H1 (cell line): ENCODE data around the gene PIEZO1. TPM values are rescaled to one million over a fixed set of nuclear protein-coding genes. Genes with fewer than 3 reads are reported as not detected.

Source experiments
- CTCF ChIA-PET: fragments of 300-600 bp; sonication (Branson Sonifier 250); formaldehyde crosslinking; loops from one replicate; lab custom pipeline; 2021; ENCODE audit not compliant: partially characterized antibody; lab: Charles Lee
- POLR2A ChIA-PET: fragments of 300-600 bp; sonication (Branson Sonifier 250); formaldehyde crosslinking; loops from one replicate; lab custom pipeline; 2021; ENCODE audit warnings: inconsistent platforms; ENCODE audit not compliant: partially characterized antibody; lab: Charles Lee
- DNase-seq, 2 experiments: peaks; one replicate each; pipeline versions ENCODE4 v3.0.0 to v3.0.0-alpha.2; 2010 to 2022; ENCODE audit warnings: low spot score in 2 of 2, low read depth in 1 of 2, mixed read lengths in 1 of 2
- FAIRE-seq: peaks from 2 replicates; lab custom pipeline; 2011; peaks lifted over from hg19 to GRCh38; lab: Jason Lieb, UNC
- H2AFZ ChIP-seq: 2 replicates; pipeline ENCODE4 v1.8.1; 2012; ENCODE audit warnings: low read length, inconsistent platforms
- H2AK5ac ChIP-seq: 2 replicates; pipeline ENCODE4 v1.6.1; 2013; ENCODE audit warnings: low read depth, low read length
- H2BK120ac ChIP-seq: replicated peaks from 2 replicates; pipeline ENCODE3; 2013; ENCODE audit warnings: low read depth, low read length, inconsistent platforms
- H2BK12ac ChIP-seq: 2 replicates; pipeline ENCODE4 v1.6.1; 2013; ENCODE audit warnings: low read depth, low read length
- H2BK15ac ChIP-seq: 2 replicates; pipeline ENCODE4 v1.6.1; 2013; ENCODE audit warnings: low read length
- H2BK20ac ChIP-seq: 2 replicates; pipeline ENCODE4 v1.6.1; 2013; ENCODE audit warnings: low read length
- H2BK5ac ChIP-seq: 2 replicates; pipeline ENCODE4 v1.6.1; 2013; ENCODE audit warnings: low read depth, low read length
- H3K14ac ChIP-seq: 2 replicates; pipeline ENCODE4 v1.6.1; 2013; ENCODE audit warnings: inconsistent platforms; ENCODE audit not compliant: insufficient read length
- H3K18ac ChIP-seq: 2 replicates; pipeline ENCODE4 v1.6.1; 2013; ENCODE audit warnings: low read length; ENCODE audit errors: extremely low read depth
- H3K23ac ChIP-seq: 2 replicates; pipeline ENCODE4 v1.6.1; 2013; ENCODE audit warnings: inconsistent platforms; ENCODE audit not compliant: insufficient read length
- H3K23me2 ChIP-seq: 2 replicates; pipeline ENCODE4 v1.6.1; 2013; ENCODE audit warnings: low read depth, low read length
- H3K27ac ChIP-seq: 2 replicates; pipeline ENCODE4 v1.6.1; 2011; ENCODE audit warnings: low read depth, low read length, inconsistent platforms
- H3K27me3 ChIP-seq, 4 experiments: replicated peaks in 1 of 4; 1 replicate in 1 of 4; 2 replicates in 3 of 4; pipeline versions ENCODE4 v1.6.1 to v1.8.1; 2011 to 2013; ENCODE audit warnings: low read length in 3 of 4, mild to moderate bottlenecking in 3 of 4, inconsistent platforms in 2 of 4, mixed read lengths in 2 of 4, moderate library complexity in 1 of 4; ENCODE audit not compliant: control insufficient read depth in 3 of 4, insufficient read depth in 3 of 4; ENCODE audit errors: extremely low read depth in 1 of 4
- H3K36me3 ChIP-seq, 4 experiments: 2 replicates each; pipeline versions ENCODE4 v1.6.1 to v1.8.1; 2011 to 2013; ENCODE audit warnings: mild to moderate bottlenecking in 4 of 4, low read length in 3 of 4, moderate library complexity in 2 of 4, control low read depth in 1 of 4, inconsistent platforms in 1 of 4; ENCODE audit not compliant: insufficient read depth in 4 of 4, control insufficient read depth in 2 of 4
- H3K4ac ChIP-seq: replicated peaks from 2 replicates; pipeline ENCODE3; 2013; ENCODE audit warnings: low read length, low read depth, mixed read lengths, inconsistent platforms; ENCODE audit not compliant: insufficient read length
- H3K4me1 ChIP-seq, 4 experiments: replicated peaks in 1 of 4; 1 replicate in 1 of 4; 2 replicates in 3 of 4; pipeline versions ENCODE4 v1.6.1 to v1.8.1; 2011 to 2013; ENCODE audit warnings: low read length in 3 of 4, inconsistent platforms in 2 of 4, mixed read lengths in 1 of 4; ENCODE audit not compliant: insufficient read depth in 4 of 4, control insufficient read depth in 3 of 4
- H3K4me2 ChIP-seq, 2 experiments: 2 replicates each; pipeline versions ENCODE4 v1.6.1 to v1.8.1; 2011 to 2013; ENCODE audit warnings: low read depth in 2 of 2, low read length in 2 of 2, control low read depth in 1 of 2, inconsistent platforms in 1 of 2, mild to moderate bottlenecking in 1 of 2; ENCODE audit not compliant: insufficient read depth in 1 of 2
- H3K4me3 ChIP-seq, 4 experiments: fragments of 200-600, 300-600 bp in 1 of 4; sonication (generic), shearing (Covaris generic), sonication (Bioruptor Twin) in 1 of 4; 2 replicates each; pipeline versions ENCODE4 v1.5.1 to v1.8.1; 2011 to 2016; ENCODE audit warnings: low read length in 4 of 4, low read depth in 3 of 4, control low read depth in 2 of 4, inconsistent platforms in 2 of 4, mild to moderate bottlenecking in 2 of 4, mixed read lengths in 1 of 4, moderate library complexity in 1 of 4; ENCODE audit not compliant: insufficient read depth in 2 of 4; ENCODE audit errors: extremely low read depth in 1 of 4
- H3K56ac ChIP-seq: replicated peaks from 2 replicates; pipeline ENCODE3; 2013; ENCODE audit warnings: low read depth, mild to moderate bottlenecking, mixed read lengths, low read length, inconsistent platforms; ENCODE audit not compliant: insufficient read length
- H3K79me1 ChIP-seq: 2 replicates; pipeline ENCODE4 v1.6.1; 2013; ENCODE audit warnings: low read depth, low read length, control low read depth
- H3K79me2 ChIP-seq, 2 experiments: 2 replicates each; pipeline versions ENCODE4 v1.6.1 to v1.8.1; 2012 to 2013; ENCODE audit warnings: low read length in 2 of 2, mild to moderate bottlenecking in 2 of 2, inconsistent platforms in 1 of 2; ENCODE audit not compliant: insufficient read depth in 2 of 2, control insufficient read depth in 1 of 2
- H3K9ac ChIP-seq, 4 experiments: replicated peaks in 1 of 4; 1 replicate in 1 of 4; 2 replicates in 3 of 4; pipeline versions ENCODE4 v1.6.1 to v1.8.1; 2011 to 2013; ENCODE audit warnings: low read depth in 3 of 4, low read length in 3 of 4, control low read depth in 2 of 4, mild to moderate bottlenecking in 2 of 4, moderate library complexity in 2 of 4, inconsistent platforms in 1 of 4; ENCODE audit errors: extremely low read depth in 1 of 4
- H3K9me3 ChIP-seq, 2 experiments: 2 replicates each; pipeline versions ENCODE4 v1.6.1 to v1.8.1; 2012 to 2013; ENCODE audit warnings: mild to moderate bottlenecking in 2 of 2, moderate library complexity in 2 of 2, control low read depth in 1 of 2, inconsistent platforms in 1 of 2, low read depth in 1 of 2, low read length in 1 of 2, mixed read lengths in 1 of 2; ENCODE audit not compliant: insufficient read depth in 2 of 2
- H4K20me1 ChIP-seq, 2 experiments: replicated peaks in 1 of 2; 2 replicates each; pipeline versions ENCODE3 to v1.8.1; 2011 to 2013; ENCODE audit warnings: inconsistent platforms in 2 of 2, low read length in 2 of 2, mild to moderate bottlenecking in 1 of 2; ENCODE audit not compliant: insufficient read depth in 2 of 2, control insufficient read depth in 1 of 2
- H4K5ac ChIP-seq: 2 replicates; pipeline ENCODE4 v1.6.1; 2013; ENCODE audit warnings: low read length, low read depth, mixed read lengths, inconsistent platforms; ENCODE audit not compliant: insufficient read length
- H4K8ac ChIP-seq: 2 replicates; pipeline ENCODE4 v1.8.0; 2013; ENCODE audit warnings: mild to moderate bottlenecking, moderate library complexity, low read length, inconsistent platforms; ENCODE audit not compliant: insufficient read depth; ENCODE audit errors: extremely low read depth
- H4K91ac ChIP-seq: replicated peaks from 2 replicates; pipeline ENCODE3; 2013; ENCODE audit warnings: low read length, mixed read lengths, inconsistent platforms; ENCODE audit not compliant: insufficient read length
- CBX5 ChIP-seq: fragments of 300-800, 300-1000 bp; sonication (generic); IDR thresholded peaks from 2 replicates; pipeline ENCODE4 v1.7.1; 2016; ENCODE audit warnings: antibody characterized with exemption, low read length, low read depth
- CREB1 ChIP-seq: IDR thresholded peaks from 2 replicates; pipeline ENCODE4 v1.6.1; 2012; ENCODE audit warnings: inconsistent platforms
- EGR1 ChIP-seq: IDR thresholded peaks from 2 replicates; pipeline ENCODE4 v1.6.1; 2011; ENCODE audit warnings: low read depth, low read length, borderline replicate concordance
- GABPA ChIP-seq: IDR thresholded peaks from 2 replicates; pipeline ENCODE4 v1.6.1; 2011; ENCODE audit warnings: mild to moderate bottlenecking, low read length, moderate library complexity, borderline replicate concordance; ENCODE audit not compliant: insufficient read depth
- GTF2F1 ChIP-seq: IDR thresholded peaks from 2 replicates; pipeline ENCODE4 v1.6.1; 2012; ENCODE audit warnings: low read depth, low read length, improper control_type of control experiment, borderline replicate concordance
- KDM4A ChIP-seq: IDR thresholded peaks from one replicate; pipeline ENCODE4 v1.7.1; 2012; ENCODE audit warnings: low read depth, mild to moderate bottlenecking, moderate library complexity, low read length, inconsistent platforms; ENCODE audit not compliant: severe bottlenecking
- KDM5A ChIP-seq: fragments of 200-600 bp; IDR thresholded peaks from 2 replicates; pipeline ENCODE4 v1.7.1; 2012; ENCODE audit warnings: mild to moderate bottlenecking, low read length, inconsistent platforms, mixed read lengths
- RBBP5 ChIP-seq: IDR thresholded peaks from 2 replicates; pipeline ENCODE4 v1.7.1; 2012; ENCODE audit warnings: low read depth, mild to moderate bottlenecking, inconsistent platforms, low read length, moderate library complexity, borderline replicate concordance
- RNF2 ChIP-seq: fragments of 200-900, 300-1000 bp; sonication (generic); IDR thresholded peaks from 2 replicates; pipeline ENCODE4 v1.7.1; 2016; ENCODE audit warnings: borderline replicate concordance, low read depth, mild to moderate bottlenecking, antibody characterized with exemption, low read length; ENCODE audit not compliant: poor library complexity, severe bottlenecking; ENCODE audit errors: missing control alignments
- SIX5 ChIP-seq: IDR thresholded peaks from 2 replicates; pipeline ENCODE4 v1.6.1; 2011; ENCODE audit warnings: mild to moderate bottlenecking, low read depth, low read length
- SP1 ChIP-seq: IDR thresholded peaks from 2 replicates; pipeline ENCODE4 v1.6.1; 2011; ENCODE audit warnings: low read depth, low read length
- TBP ChIP-seq: IDR thresholded peaks from 2 replicates; pipeline ENCODE4 v1.6.1; 2011; ENCODE audit warnings: low read depth, low read length, improper control_type of control experiment
- WGBS, 2 experiments: shearing (Covaris generic) in 1 of 2; methylation state at CpG; one replicate each; pipeline versions ENCODE4 v1.1.6 to v1.1.7; 2013 to 2015; ENCODE audit warnings: low lambda C conversion rate in 2 of 2, mixed read lengths in 2 of 2, inconsistent platforms in 1 of 2, low coverage in 1 of 2, missing lambda C conversion rate in 1 of 2; ENCODE audit not compliant: insufficient replicate concordance in 2 of 2, insufficient coverage in 1 of 2, insufficient read length in 1 of 2; ENCODE audit errors: extremely low coverage in 1 of 2, missing lambda C conversion rate in 1 of 2; 5-methylcytosine and 5-hydroxymethylcytosine counted together
- polyA plus RNA-seq, 7 experiments: library from polyadenylated mRNA; depleted of rRNA in 3 of 7; stranded (reverse) in 5 of 7; unstranded in 2 of 7; fragments of >200 nt in 5 of 7; fragments of 200-250 nt in 2 of 7; gene quantifications; 1 replicate in 5 of 7; 2 replicates in 1 of 7; 4 replicates in 1 of 7; pipeline versions ENCODE4 v1.2.1 to v1.2.3, GENCODE V29; 2011 to 2013; ENCODE audit warnings: missing spikeins in 2 of 7, mixed read lengths in 2 of 7
- total RNA-seq: library from RNA; stranded (reverse); fragmentation: NEBNext Ultra II Directional; extraction: Animal tissue kit (Norgen Biotek cat#: 25700); gene quantifications from 2 replicates; pipeline ENCODE4 v1.2.1, GENCODE V29; 2021

PIEZO1 gene
- total and polyA plus RNA-seq, 2 of the 8 experiments (the other 6 are each of a cell fraction or from before 2014, with no cell fraction given): 42.3 to 67.5 TPM

DNA sequence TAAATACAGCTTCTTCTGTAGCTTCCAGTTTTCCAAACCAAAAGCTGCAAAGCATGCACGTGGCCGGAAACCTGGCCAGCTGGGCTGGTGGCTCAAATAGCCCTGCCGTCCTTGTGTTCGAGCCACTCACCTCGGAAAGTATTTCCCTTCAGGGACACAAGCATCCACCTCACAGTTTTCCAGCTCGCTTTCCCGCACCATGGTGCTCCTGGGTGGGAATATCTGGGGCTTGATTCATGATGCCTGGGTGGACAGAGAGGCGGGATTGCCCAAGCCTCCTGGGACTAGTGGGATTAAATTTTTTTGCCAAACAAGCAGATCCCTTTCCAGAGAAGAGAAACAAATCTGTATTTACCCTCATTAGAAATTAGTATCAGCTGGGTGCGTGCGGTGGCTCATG, 115.0 kb downstream of the PIEZO1 start:
- no peak for FAIRE-seq
- TF ChIP-seq EGR1: no peak
- TF ChIP-seq GTF2F1: no peak
- TF ChIP-seq TBP: no peak
- no peak for TF ChIP-seq CREB1
- no peak for TF ChIP-seq KDM5A
- TF ChIP-seq SIX5: no peak
- TF ChIP-seq CBX5: no peak
- TF ChIP-seq SP1: no peak
- no peak for TF ChIP-seq RNF2
- no peak for TF ChIP-seq GABPA
- TF ChIP-seq KDM4A: no peak
- TF ChIP-seq RBBP5: no peak

More for the DNA sequence above, 115.0 kb downstream of the PIEZO1 start:
- Histone ChIP-seq H3K9ac (no peak overlapping the region), H3K23ac (no peak overlapping the region), H2BK15ac (no peak overlapping the region), H3K18ac (no peak overlapping the region), H4K8ac (no peak overlapping the region), H2AK5ac (no peak overlapping the region), H3K36me3 (no peaks in the 10 kb centered on the region), H3K23me2 (no peaks in the 10 kb centered on the region), H3K4ac (no peak overlapping the region), H4K91ac (no peak overlapping the region), H3K9me3 (no peaks in the 10 kb centered on the region), H3K27me3 (no peaks in the 10 kb centered on the region), H3K27ac (no peak overlapping the region), H3K4me2 (no peak overlapping the region), H2BK12ac (no peak overlapping the region), H3K79me1 (no peaks in the 10 kb centered on the region), H2BK20ac (no peak overlapping the region), H3K14ac (no peak overlapping the region), H4K20me1 (peaks cover 0 to 2% of the 10 kb centered on the region in 2 experiments), H3K56ac (no peak overlapping the region), H2BK120ac (no peak overlapping the region), H2AFZ (no peak overlapping the region), H3K79me2 (0 out of 4 replicates have a peak, but pooled peaks cover 0 to 2% of the 10 kb centered on the region in 2 experiments), H2BK5ac (no peak overlapping the region), H3K4me1 (peaks cover 0 to 5% (median 3%) of the 10 kb centered on the region in 4 experiments; a peak in 4 of 7 replicates), H3K4me3 (no peak overlapping the region), H4K5ac (no peak overlapping the region)
- 91% methylated on average over 10 of the region's 10 CpGs; no CpG with 5 or more reads in 1 of the 2 experiments for WGBS, 2 experiments
- ChIA-PET CTCF (interaction anchor here (3.4 to 9.7 kb wide), 4 partner anchors 11 to 33 kb away, joined by 12 to 87 read pairs (median 35); partner anchors contain the start of gene SNAI3), POLR2A (interaction anchor here (1.2 to 4.2 kb wide), 2 partner anchors 15 to 31 kb away, joined by 4 to 13 read pairs; partner anchors contain the start of gene IL17C)
- DNase-seq: no peak
